HG02610 (cell line): ENCODE measurements around the gene BSDC1.
"Not testable (repeated sequence)": the region's sequence is repeated elsewhere in the genome, so short reads cannot be mapped to it uniquely, and the experiment has no call there.

Experiments used
- ATAC-seq: cut with Tn5 transposase; IDR thresholded peaks from one replicate; pipeline ENCODE4 v1.9.1; 2021; ENCODE audit warnings: mild to moderate bottlenecking, moderate library complexity; ENCODE audit not compliant: unreplicated experiment

Gene BSDC1

GRCh38 chr1:32394141-32394889 is at the start of gene BSDC1:
TSS of gene BSDC1 (minus strand) at chr1:32394441. CDS start at chr1:32394414, 27 bp downstream.
- peak; percentile 94 for ATAC-seq

- not testable (repeated sequence) for ATAC-seq
Observed at GRCh38 chr1:32441467-32441866, 47.2 kb upstream of the BSDC1 start.

- ATAC-seq: not testable (repeated sequence)
Observed at GRCh38 chr1:32438777-32439176, 44.5 kb upstream of the BSDC1 start.

GRCh38 chr1:32438136-32438535 is 43.9 kb upstream of the BSDC1 start:
- ATAC-seq: no peak

- no peak for ATAC-seq
Observed at GRCh38 chr1:32431736-32432400, 37.6 kb upstream of the BSDC1 start.

- no peak for ATAC-seq
Observed at GRCh38 chr1:32427264-32427963, 33.2 kb upstream of the BSDC1 start.

- ATAC-seq: no peak
Observed at GRCh38 chr1:32426489-32427255, 32.4 kb upstream of the BSDC1 start.

GRCh38 chr1:32421775-32422174 is 27.5 kb upstream of the BSDC1 start:
- no peak for ATAC-seq

GRCh38 chr1:32414186-32414886 is 20.1 kb upstream of the BSDC1 start:
- ATAC-seq: no peak

- ATAC-seq: no peak
Observed at GRCh38 chr1:32413507-32414185, 19.4 kb upstream of the BSDC1 start.

GRCh38 chr1:32411261-32411660 is 17.0 kb upstream of the BSDC1 start:
- no peak for ATAC-seq

- no peak for ATAC-seq
Observed at GRCh38 chr1:32406629-32407111, 12.4 kb upstream of the BSDC1 start.

GRCh38 chr1:32405672-32406467 is 11.6 kb upstream of the BSDC1 start:
- no peak for ATAC-seq

GRCh38 chr1:32404946-32405345 is 10.7 kb upstream of the BSDC1 start:
- no peak for ATAC-seq

GRCh38 chr1:32400876-32401631 is 6.8 kb upstream of the BSDC1 start:
- no peak for ATAC-seq

GRCh38 chr1:32399843-32400242 is 5.6 kb upstream of the BSDC1 start:
- no peak for ATAC-seq

- no peak for ATAC-seq
Observed at GRCh38 chr1:32398401-32398800, 4.2 kb upstream of the BSDC1 start.

- ATAC-seq: not testable (repeated sequence)
Observed at GRCh38 chr1:32396524-32396923, 2.3 kb upstream of the BSDC1 start.
